22Rv1 (cell line): ENCODE measurements around the gene SLC35E1.
A peak's percentile ranks its signal among the peaks of the same experiment; 100 is the strongest.

Experiments
- H3K27ac ChIP-seq: fragments of 450-650 bp; 2 replicates; pipeline ENCODE4 v1.5.1; 2017
- CTCF ChIP-seq: fragments of 450-650 bp; IDR thresholded peaks from 2 replicates; pipeline ENCODE4 v1.5.1; 2017; ENCODE audit warnings: mild to moderate bottlenecking
- ZFX ChIP-seq: fragments of 450-650 bp; IDR thresholded peaks from 2 replicates; pipeline ENCODE4 v1.6.1; 2017; ENCODE audit warnings: antibody characterized with exemption, borderline replicate concordance

Gene SLC35E1

GRCh38 chr19:16572332-16573211, at the start of gene SLC35E1:
Gene SLC35E1, minus strand, starts transcription at chr19:16572415. Its CDS starts 51 bp downstream, at chr19:16572364.
- H3K27ac ChIP-seq = peak within 1 kb of the TSS; percentile 83
- TF ChIP-seq ZFX = no peak
- TF ChIP-seq CTCF = no peak

- H3K27ac ChIP-seq = no peak overlapping the region
- TF ChIP-seq ZFX (no peak), CTCF (no peak)
Measured at GRCh38 chr19:16621165-16621800, 49.1 kb upstream of the SLC35E1 start.

GRCh38 chr19:16620584-16620983, 48.4 kb upstream of the SLC35E1 start:
- no peak overlapping the region for H3K27ac ChIP-seq
- TF ChIP-seq CTCF (no peak), ZFX (no peak)

GRCh38 chr19:16620018-16620417, 47.8 kb upstream of the SLC35E1 start:
- TF ChIP-seq ZFX = no peak
- no peak for TF ChIP-seq CTCF
- H3K27ac ChIP-seq = no peak overlapping the region

- no peak for TF ChIP-seq ZFX
- TF ChIP-seq CTCF = no peak
- no peak overlapping the region for H3K27ac ChIP-seq
Measured at GRCh38 chr19:16619457-16619856, 47.2 kb upstream of the SLC35E1 start.

GRCh38 chr19:16618248-16618647, 46.0 kb upstream of the SLC35E1 start:
- TF ChIP-seq ZFX = no peak
- TF ChIP-seq CTCF = no peak
- no peak overlapping the region for H3K27ac ChIP-seq

- H3K27ac ChIP-seq = peak overlapping the region; percentile 51
- TF ChIP-seq CTCF = no peak
- TF ChIP-seq ZFX = no peak
Measured at GRCh38 chr19:16615808-16616207, 43.6 kb upstream of the SLC35E1 start.
